NB4 (cell line): ENCODE measurements around the gene TMEM273.

Source experiments
- CTCF ChIP-seq: IDR thresholded peaks from one replicate; pipeline ENCODE4 v1.5.1; 2012; ENCODE audit warnings: low read depth, low read length
- MAX ChIP-seq: IDR thresholded peaks from 2 replicates; pipeline ENCODE4 v1.6.1; 2011; ENCODE audit warnings: low read depth, low read length
- MYC ChIP-seq: IDR thresholded peaks from 2 replicates; pipeline ENCODE4 v1.6.1; 2011; ENCODE audit warnings: low read depth, low read length
- POLR2A ChIP-seq: IDR thresholded peaks from 2 replicates; pipeline ENCODE4 v1.6.1; 2011; ENCODE audit warnings: mild to moderate bottlenecking; ENCODE audit not compliant: insufficient read length; ENCODE audit errors: extremely low read depth

- TF ChIP-seq POLR2A = no peak
- TF ChIP-seq CTCF = no peak
- no peak for TF ChIP-seq MYC
- no peak for TF ChIP-seq MAX
Measured at GRCh38 chr10:49212783-49213182, 24.6 kb upstream of the TMEM273 start.
